Measurements from ENCODE around the gene DPH6.

DNA sequence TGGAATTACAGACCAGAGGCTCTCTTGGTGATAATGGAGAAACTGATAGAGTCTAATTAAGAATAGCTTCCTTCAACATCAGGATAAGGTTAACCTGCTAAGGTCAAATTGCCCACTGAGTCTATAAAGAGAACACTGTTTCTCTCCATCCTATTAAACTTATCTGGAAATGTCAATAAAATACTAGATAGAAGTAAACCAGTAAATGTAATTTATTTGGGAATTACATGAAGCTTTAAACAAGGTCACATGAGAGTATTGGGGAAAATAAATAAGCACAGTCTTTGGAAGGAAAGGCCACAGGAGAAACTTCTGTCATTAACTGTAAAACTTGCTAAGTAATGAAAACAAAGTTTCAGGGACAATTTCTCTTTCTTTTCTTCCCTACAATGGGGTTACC is 118.5 kb downstream of the DPH6 start:
- TF ChIP-seq EZH2phosphoT487 (IDR thresholded peaks at IDR 0.05; ENCODE audit: insufficient read depth, low read depth) (no peak), EZH2 (IDR thresholded peaks at IDR 0.05; ENCODE audit: insufficient read depth, poor library complexity, severe bottlenecking) (no peak)
